Testis (tissue), 3 donors: ENCODE data around the gene POMT2. TPM values are rescaled to one million over a fixed set of nuclear protein-coding genes. Genes with fewer than 3 reads are reported as not detected.

Experiments
- DNase-seq: peaks from one replicate; pipeline ENCODE4 v3.0.0-alpha.2; 2019
- H3K27ac ChIP-seq, 2 donors: fragments of 200-600 bp; sonication (generic); one replicate each; pipeline ENCODE4 v1.5.1; 2019
- H3K27me3 ChIP-seq: fragments of 200-600 bp; sonication (generic); one replicate; pipeline ENCODE4 v1.5.1; 2019
- H3K36me3 ChIP-seq: fragments of 200-600 bp; sonication (generic); one replicate; pipeline ENCODE4 v1.5.1; 2017; ENCODE audit warnings: low read depth; ENCODE audit errors: missing control alignments
- H3K4me1 ChIP-seq: fragments of 200-600 bp; sonication (generic); one replicate; pipeline ENCODE4 v1.5.1; 2019
- H3K4me3 ChIP-seq, 2 donors: fragments of 200-600 bp; sonication (generic); one replicate each; pipeline ENCODE4 v1.5.1; 2017 to 2019
- H3K9me3 ChIP-seq: fragments of 200-600 bp; sonication (generic); one replicate; pipeline ENCODE4 v1.5.1; 2017
- CTCF ChIP-seq, 3 experiments: fragments of 450-650 bp in 2 of 3; fragments of 200-600 bp in 1 of 3; sonication (generic) in 1 of 3; IDR thresholded peaks; one replicate each; pipeline ENCODE4 v1.5.1; 2016 to 2019; ENCODE audit warnings: antibody characterized with exemption in 3 of 3, mild to moderate bottlenecking in 2 of 3, moderate library complexity in 1 of 3
- POLR2A ChIP-seq: fragments of 450-650 bp; IDR thresholded peaks from one replicate; pipeline ENCODE4 v1.6.1; 2017; ENCODE audit warnings: antibody characterized with exemption, mild to moderate bottlenecking, moderate library complexity
- WGBS, 2 donors: methylation state at CpG; one replicate each; pipeline ENCODE4 v1.1.5; 2018; 5-methylcytosine and 5-hydroxymethylcytosine counted together
- intact Hi-C: fragments of 100-400 bp; cut with DNase I; formaldehyde crosslinking; loops from one replicate; pipeline ENCODE4 v1.15.1; 2023; ENCODE audit warnings: low total_unique reads
- polyA plus RNA-seq: library from polyadenylated mRNA; stranded (reverse); fragments of 350-450 nt; fragmentation: Illumina TruSeq; extraction: RNeasy Lipid Tissue Mini Kit (QIAGEN cat#74804); gene quantifications from one replicate; pipeline ENCODE4 v1.2.3, GENCODE V29; 2014; ENCODE audit warnings: low read depth, low replicate concordance; ENCODE audit not compliant: insufficient read depth
- total RNA-seq, 2 donors: library from RNA; depleted of rRNA; stranded (reverse); fragments of >200 nt; gene quantifications; one replicate each; pipeline ENCODE4 v1.2.3, GENCODE V29; 2016

The POMT2 gene
- total and polyA plus RNA-seq, 3 donors from 2014 or later = 108 to 162 (median 127) TPM

DNA sequence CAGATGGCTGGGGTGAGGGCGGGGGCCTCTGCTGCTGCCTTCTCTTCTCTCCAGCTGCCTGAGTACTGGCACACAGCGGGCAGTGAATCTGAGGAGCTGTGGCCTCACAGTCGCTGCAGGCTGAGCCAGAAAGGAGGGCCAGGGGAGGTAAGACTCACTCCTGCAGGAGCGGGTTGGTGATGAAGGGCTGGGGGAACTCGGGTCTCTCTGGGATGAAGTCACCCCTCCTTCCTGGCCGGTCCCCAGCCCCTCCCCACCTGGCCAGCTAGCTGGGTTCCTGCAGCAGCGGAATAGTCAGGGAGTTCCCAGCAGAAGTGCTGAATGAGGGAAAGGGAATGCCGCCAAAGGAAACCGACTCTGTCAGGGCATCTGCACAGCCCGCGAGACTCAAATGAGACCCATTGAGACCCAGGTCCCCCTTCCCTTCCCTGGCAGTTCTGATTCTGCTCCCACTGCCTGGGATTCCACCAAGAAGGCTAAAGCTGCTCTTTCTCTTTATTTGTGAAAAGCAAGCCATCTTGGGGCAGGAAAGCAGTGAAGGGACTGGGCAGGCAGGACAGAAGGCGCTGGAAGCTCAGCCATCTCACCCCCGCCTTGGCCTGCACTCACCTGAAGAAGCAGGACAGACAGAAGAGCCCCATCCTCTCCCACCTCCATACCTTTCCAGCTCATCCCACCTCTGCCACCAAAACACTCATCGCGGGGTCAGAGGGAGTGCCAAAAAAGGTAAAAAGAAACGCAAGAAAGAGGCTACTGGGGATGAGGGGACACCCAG, 54.9 kb downstream of the POMT2 start:
- intact Hi-C loops = no loop called here
- Histone ChIP-seq H3K27me3 (no peaks in the 10 kb centered on the region), H3K27ac (no peak overlapping the region), H3K9me3 (no peaks in the 10 kb centered on the region), H3K36me3 (no peaks in the 10 kb centered on the region), H3K4me3 (no peak overlapping the region), H3K4me1 (no peaks in the 10 kb centered on the region)
- TF ChIP-seq POLR2A (no peak), CTCF (IDR thresholded peaks at IDR 0.05) (no peak)
- no peak for DNase-seq
- 82 to 83% methylated on average over 11 to 16 of the region's 16 CpGs for WGBS, 2 donors

DNA sequence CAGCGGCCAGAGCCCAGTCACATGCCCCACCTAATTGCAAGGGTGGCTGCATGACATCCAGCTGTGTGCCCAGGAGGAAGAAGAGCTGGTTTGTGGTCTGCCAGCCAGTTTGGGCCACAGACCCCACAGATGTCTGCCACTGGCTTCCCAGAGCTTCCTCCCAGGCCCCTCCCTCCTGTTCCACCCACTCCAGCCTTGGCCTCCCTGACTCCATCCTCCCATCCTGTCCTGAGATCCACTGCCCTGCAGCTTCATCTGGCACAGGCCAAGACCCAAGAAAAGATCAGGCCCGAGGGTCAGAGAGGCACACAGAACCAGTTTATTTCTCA, 55.5 kb downstream of the POMT2 start:
- H3K9me3 ChIP-seq = no peaks in the 10 kb centered on the region
- H3K27ac ChIP-seq = no peak overlapping the region
- no peaks in the 10 kb centered on the region for H3K36me3 ChIP-seq
- no peaks in the 10 kb centered on the region for H3K4me1 ChIP-seq
- H3K27me3 ChIP-seq = no peaks in the 10 kb centered on the region
- DNase-seq = no peak
- intact Hi-C loops = no loop called here
- no peak for TF ChIP-seq POLR2A
- no peak for TF ChIP-seq CTCF (IDR thresholded peaks at IDR 0.05)
- WGBS, 2 donors = 90 to 94% methylated on average over 2 of the region's 2 CpGs
- no peak overlapping the region for H3K4me3 ChIP-seq

DNA sequence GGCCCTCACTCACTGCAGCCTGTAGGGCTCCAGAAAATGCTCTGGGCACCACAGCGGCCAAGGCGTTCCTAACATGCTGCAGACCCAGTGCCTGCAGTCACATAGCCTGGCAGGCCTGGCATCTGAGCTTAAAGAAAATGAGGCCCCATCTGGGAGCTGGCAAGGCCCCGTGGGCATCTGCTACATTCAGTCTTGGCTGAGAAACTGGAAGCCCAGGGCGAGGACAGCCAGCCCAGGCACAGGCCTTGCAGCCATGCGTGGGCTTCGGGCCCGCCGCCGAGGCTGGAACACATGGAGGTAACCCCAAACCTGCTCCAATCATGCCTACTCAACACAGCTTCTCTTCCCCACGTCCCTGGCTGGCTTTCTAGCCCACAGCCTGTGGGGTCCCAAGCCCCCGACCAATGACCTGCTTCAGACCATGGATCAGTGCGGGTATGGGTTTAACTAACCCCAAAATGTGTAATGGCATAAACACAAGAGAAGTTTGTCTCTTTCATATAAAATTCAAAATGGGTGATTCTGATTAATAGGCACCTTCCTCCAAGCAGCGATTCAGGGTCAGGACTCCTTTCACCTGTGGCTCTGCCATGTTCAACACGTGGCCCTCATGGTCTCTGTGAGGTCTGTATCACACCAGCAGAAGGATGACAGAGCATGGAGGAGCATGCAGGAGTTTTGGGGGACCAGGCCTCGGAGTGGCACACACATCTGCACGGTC, 56.1 kb downstream of the POMT2 start:
- intact Hi-C loops = no loop called here
- Histone ChIP-seq H3K27me3 (no peaks in the 10 kb centered on the region), H3K4me3 (no peak overlapping the region), H3K9me3 (no peaks in the 10 kb centered on the region), H3K4me1 (no peaks in the 10 kb centered on the region), H3K36me3 (no peaks in the 10 kb centered on the region), H3K27ac (no peak overlapping the region)
- 86 to 94% methylated on average over 16 of the region's 16 CpGs for WGBS, 2 donors
- no peak for TF ChIP-seq POLR2A
- no peak for TF ChIP-seq CTCF (IDR thresholded peaks at IDR 0.05)
- no peak for DNase-seq

GRCh38 chr14:77260631-77261030, 60.1 kb downstream of the POMT2 start:
- intact Hi-C loops = no loop called here
- Histone ChIP-seq H3K27me3 (no peaks in the 10 kb centered on the region), H3K36me3 (no peaks in the 10 kb centered on the region), H3K9me3 (no peaks in the 10 kb centered on the region), H3K4me1 (no peaks in the 10 kb centered on the region), H3K4me3 (no peak overlapping the region), H3K27ac (no peak overlapping the region)
- no peak for TF ChIP-seq POLR2A
- TF ChIP-seq CTCF (IDR thresholded peaks at IDR 0.05) = no peak
- peak; percentile 40 for DNase-seq
- 66 to 80% methylated on average over 5 to 8 of the region's 10 CpGs for WGBS, 2 donors
